HG03159 (cell line): ENCODE measurements around the gene CHAMP1.

Experiments used
- ATAC-seq: cut with Tn5 transposase; IDR thresholded peaks from one replicate; pipeline ENCODE4 v1.9.1; 2021; ENCODE audit warnings: mild to moderate bottlenecking, moderate library complexity; ENCODE audit not compliant: unreplicated experiment

The CHAMP1 gene

DNA sequence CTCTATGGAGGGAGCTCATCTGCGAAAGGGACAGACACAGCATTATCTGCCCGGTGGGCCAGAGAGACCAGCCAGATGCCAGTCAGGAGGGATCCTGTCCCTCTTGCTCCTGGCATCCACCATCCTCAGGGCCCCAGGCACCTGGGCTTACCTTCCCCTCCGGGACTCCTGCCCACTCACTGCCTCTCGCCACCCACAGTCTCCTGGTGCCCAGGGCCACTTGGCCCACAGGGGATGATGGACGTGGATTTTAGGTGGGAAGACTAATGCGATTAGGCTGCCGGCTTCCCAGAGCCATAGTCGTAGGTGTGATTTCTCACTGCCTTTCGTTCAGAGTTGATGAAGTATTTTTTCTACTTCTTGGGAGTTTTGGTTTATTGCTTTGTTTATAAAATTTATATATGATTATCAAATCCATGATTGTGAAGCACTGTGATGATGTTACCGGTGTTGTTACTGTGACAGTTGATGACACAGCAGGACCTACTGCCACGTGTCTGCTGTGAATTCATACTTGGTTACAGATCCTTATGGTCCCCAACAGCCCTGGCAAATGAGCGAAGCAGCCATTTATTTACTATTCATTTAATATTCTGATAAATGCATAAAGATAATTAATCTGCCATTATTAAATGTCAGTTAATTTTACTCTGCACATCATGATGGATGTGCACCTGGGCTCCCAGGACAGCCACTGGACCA is 14.5 kb upstream of the CHAMP1 start:
- ATAC-seq: no peak

DNA sequence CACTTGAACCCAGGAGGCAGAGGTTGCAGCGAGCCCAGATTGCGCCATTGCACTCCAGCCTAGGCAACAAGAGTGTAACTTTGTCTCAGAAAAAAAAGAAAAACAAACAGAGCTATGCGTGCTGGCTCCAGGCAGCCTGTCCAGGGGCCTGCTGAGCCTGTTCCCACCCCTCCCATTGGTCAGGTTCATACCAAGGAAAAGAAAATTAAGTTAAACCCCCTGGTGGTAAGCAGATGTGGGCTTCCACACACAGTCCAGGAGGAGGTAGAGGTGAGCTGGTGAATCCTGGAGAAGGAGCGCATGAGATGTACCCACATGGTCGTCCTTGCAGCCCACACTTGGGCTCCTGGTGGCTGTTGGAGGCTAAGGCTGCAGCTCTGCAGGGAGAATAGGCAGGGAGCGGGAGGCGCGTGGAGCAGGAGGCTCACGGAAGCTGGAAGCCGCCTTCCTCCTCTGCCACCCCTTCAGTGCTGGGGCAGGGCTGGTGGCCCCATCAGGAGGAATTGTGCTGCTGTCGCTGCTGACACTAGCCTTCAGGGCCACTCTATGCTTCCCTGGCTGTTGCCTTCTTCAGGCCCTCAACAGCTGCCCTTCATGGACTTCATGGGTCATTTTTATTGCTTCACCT is 10.5 kb upstream of the CHAMP1 start:
- ATAC-seq: no peak

DNA sequence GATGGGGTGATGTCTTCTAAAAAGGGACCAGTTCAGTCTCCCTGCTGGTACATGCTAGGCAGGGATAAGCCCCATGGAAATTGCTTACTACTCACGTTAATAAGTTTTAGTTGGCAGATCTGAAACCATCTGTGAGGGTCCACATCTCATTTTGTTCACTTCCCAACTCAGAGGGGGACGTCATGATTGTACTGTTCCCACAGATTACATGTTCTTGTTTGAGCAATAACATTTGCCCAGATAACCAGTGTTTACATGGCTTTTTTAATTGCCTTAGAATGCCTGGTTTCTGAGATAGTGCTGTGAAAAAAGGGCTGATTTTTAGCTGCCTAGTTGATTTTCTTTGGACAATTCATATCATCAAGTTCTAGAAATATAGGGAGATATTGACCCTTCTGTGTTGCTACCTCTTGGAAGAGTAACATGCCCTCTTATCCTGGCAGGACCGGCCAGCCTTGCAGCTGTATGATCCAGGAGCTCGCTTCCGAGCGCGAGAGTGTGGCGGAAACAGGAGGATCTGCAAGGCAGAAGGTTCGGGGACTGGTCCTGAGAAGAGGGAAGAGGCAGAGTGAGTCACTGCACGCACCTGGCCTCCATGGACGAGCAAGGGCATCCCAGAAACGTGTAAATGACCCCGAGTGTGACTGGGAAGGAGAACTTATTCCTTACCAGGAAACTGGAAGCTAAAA is 9.8 kb upstream of the CHAMP1 start:
- no peak for ATAC-seq

DNA sequence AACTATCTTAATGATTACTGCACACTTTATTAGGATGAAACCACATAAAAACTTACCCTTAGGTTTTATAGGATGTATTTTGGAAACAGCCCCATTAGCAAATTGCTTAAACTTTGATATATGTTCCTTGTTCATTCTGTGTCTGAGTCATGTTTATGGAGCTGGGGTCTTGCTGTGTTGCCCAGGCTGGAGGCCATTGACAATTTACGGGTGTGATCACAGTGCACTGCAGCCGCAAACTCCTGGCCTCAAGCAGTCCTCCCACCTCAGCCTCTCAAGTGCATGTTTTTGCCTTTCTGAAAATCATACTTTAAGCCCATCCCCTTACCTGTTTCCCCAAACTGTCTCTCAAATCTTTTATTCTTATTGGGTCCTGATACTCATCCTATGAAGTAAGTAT is 5.2 kb upstream of the CHAMP1 start:
- no peak for ATAC-seq

DNA sequence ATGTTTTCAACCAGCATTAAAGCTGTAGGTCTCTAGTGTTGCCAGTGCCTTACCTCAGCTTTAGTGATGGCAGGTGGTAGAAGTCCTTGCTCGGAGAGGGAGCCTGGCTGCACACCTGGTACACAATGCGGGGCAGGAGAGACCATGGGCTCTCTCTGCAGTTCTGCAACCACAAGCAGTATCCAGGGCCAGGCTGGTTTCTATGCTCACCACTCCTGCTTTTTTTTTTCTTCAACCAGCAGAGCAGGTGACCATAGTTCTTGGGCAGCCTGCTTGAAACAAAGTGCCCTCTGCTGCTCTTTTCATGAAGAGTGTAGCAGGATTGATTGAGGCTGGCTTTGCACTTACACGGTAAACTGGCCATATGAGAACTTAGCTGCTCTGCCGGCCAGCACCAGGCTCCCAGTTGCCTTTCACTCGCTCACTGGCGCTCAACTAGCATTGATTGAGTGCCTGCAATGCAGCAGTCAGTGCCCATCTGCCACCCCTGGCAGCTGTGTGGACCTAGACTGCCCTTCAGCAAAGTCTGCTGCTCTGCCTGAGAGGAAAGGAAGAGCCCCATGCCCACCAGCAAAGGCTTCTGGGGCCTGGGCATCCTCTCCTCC is 4.4 kb upstream of the CHAMP1 start:
- no peak for ATAC-seq

DNA sequence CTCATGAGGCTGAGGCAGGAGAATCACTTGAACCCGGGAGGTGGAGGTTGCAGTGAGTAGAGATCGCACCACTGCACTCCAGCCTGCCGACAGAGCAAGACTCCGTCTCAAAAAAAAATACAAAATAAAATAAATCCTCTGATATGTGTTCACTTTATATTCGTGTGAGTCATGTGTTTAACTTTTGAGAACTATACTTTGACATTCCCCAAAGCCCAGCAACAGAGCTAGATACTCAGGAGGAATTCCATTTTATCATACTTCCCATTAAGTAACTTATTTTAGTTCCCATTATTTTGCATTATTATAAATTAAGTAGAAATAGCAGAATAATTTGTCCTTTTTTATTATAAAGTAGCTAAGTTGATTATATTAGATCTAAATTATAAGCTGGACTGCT is 3.3 kb upstream of the CHAMP1 start:
- no peak for ATAC-seq

DNA sequence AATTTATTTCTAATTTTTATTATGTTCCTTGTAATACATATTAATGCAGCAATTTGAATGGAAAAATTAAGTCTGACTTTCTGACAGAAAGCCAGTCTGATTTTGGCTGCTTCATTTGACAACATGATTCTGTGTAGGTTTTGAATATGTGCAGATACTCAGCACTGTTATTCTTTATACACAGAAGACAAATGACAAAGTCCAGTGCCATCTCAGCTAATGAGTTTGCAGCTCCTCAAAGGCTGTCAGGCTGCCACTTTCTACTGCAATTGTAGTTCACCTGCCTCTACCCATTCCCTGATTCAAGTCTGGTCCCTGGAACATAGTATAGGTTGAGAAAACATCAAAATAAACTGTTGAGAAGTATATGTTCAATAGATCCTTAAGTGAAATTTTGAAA is 2.9 kb upstream of the CHAMP1 start:
- ATAC-seq: no peak

DNA sequence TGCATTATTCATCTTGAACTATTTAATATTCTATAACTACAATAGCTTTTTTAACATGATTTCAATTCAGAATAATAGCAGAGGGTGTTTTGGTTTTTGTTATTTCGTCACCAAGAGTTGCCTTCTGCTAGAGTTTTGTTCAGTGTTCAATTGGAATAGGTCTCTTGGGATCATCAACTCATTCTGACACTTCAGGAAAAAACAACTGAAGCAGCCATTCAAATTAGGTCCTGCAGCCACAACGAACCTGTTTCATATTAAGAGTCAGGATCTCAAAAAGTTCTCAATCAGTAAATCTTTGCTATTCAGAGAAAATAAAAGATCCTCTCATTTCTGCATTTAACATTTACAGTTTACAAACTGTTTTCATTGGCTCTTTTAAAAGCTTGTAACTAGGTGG is 2.4 kb upstream of the CHAMP1 start:
- no peak for ATAC-seq

DNA sequence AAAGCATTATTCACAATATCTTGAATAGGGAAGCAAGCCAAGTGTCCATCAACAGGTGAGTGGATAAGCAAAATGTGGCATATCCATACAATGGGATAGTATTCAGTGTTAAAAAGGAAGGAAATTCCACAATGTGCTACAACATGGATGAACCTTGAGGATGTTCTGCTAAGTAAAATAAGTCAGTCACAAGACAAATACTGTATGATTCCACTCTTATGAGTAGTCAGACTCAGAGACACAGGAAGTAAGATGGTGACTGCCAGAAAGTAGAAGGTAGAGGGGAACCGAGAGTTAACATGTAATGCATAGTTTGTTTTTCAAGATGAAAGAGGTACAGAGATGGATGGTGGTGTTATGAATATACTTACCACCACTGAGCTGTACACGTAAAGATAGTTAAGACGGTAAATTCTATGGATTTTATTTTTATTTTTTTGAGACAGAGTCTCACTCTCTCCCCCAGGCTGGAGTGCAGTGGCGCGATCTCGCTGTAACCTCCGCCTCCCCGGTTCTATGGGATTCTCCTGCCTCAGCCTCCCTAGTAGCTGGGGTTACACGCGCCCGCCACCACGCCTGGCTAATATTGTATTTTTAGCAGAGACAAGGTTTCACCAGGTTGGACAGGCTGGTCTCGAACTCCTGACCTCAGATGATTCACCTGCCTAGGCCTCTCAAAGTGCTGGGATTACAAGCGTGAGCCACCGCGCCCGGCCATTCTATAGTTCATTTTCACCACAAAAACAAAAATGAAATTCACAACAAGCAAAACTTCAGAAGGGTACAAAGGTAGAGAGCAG is 1.0 kb upstream of the CHAMP1 start:
- ATAC-seq: peak; percentile 51

DNA sequence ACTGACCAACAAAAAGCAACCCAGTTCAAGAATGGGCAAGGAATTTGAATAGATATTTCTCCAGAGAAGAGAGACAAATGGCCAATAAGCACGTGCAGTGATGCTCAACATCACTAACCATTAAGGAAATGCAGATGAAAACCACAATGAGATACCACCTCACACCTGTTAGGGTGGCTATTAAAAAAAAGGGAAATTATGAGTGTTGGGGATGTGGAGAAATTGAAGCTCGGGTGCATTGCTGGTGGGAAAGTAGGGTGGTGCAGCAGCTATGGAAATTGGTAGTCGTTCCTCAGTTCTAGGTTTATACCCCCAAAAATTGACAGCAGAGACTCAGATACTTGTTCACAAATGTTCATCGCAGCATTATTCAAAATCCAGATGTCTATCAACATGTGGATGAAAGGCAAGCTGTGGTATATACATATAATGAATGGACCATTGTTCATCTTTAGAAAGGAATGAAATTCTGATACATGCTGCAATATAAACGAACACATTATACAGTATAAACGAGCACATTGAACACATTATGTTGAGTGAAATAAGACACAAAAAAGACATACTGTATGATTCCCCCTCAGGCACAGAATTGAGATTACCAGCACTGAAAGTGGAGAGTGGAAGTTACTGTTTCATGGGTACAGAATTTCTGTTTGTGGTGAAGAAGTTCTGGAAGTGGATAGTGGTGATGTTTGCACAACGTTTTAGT is 927 bp downstream of the CHAMP1 start:
- peak; percentile 0 for ATAC-seq

DNA sequence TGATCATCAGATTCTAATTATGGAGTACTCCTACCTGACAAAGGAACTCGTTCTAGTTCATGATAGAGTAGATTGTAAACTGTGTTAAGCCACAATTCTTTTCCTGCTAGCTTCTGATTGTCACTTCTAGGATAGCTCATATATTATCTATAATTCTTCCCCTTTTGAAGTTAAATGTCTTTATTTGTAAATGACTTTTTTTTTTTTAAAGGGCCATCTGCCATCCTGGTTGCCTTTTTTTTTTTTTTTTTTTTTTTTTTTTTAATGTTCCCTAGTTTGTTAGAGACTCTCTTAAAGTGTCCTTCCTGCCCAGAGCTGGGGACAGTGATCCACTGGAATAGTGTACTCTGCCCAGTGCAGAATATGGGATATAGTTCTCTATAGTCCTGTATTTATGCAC is 4.3 kb downstream of the CHAMP1 start:
- no peak for ATAC-seq

DNA sequence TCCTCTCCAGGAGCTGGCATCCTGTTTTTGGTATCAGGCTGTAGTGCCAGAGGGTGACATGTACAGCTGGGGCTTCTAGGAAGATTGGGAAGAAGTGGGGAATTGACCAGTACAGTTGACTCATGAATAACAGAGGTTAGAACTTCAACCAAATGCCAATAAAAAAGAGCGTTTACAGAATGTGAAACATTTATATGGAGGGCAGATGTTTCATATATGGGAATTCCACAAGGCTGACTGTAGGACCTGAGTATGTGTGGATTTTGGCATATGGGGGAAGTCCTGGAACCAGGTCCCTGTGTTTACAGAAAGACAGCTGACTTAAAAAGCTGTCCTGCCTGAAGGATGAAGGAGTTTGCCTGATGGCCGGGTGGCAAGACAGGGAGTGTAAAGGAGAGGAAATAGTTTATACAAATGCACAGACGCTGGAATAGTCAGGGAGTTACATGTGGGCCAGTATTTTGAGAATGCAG is 5.2 kb downstream of the CHAMP1 start:
- ATAC-seq: no peak

DNA sequence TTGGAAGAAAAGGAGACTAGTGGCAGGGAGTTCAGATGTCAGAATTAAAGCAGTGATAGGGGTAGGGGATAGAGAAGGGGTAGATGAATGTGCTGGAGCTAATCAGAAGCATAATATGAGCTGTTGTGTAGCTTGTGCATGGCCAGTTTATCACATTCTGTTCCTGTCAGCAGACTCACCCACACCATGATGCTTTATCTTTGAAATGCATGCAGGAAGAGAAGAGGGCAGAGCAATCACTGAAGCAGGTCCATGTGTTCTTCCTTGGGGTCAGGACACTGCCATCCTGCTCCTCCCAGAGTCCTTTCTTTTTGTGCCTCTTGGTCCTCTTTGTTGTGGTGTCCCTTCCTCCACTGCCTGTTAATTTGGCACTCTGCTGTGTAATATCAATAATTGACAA is 5.8 kb downstream of the CHAMP1 start:
- ATAC-seq: no peak

DNA sequence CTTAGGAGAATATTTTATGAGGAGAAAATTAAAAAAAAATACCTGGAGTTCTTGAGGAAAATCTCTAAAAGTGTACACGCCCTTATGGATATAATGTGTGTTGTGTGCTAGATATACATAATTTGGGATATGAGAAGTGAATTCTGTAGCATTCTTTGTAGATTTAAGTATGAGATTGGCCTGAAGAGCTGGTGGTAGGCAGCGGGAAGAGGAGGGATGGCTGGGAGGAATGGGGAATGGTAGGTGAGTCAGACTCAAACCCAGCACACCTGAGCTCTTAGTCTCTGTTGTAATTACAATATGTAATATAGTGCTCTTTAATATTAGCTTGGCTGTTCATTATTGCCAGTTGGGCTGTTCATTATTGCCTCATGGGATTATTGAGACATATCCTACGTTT is 7.0 kb downstream of the CHAMP1 start:
- no peak for ATAC-seq

DNA sequence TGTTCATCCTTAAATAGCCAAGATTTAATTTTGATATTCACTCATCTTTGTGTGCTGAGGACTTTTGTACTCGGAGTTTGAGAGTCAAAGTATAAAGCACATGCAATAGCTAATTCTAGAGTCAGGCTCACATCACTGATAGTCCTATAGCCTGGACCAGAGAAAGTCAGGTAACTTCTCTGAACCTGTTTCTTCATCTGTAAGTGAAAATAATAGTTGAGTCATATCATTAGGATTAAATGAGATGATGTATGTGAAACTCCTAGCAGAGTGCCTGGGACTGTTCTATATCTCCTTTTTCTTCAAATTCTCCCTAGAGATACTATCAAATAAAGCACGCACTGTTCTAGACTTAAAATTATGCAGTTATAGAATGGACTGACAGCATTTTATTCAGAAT is 9.0 kb downstream of the CHAMP1 start:
- no peak for ATAC-seq

DNA sequence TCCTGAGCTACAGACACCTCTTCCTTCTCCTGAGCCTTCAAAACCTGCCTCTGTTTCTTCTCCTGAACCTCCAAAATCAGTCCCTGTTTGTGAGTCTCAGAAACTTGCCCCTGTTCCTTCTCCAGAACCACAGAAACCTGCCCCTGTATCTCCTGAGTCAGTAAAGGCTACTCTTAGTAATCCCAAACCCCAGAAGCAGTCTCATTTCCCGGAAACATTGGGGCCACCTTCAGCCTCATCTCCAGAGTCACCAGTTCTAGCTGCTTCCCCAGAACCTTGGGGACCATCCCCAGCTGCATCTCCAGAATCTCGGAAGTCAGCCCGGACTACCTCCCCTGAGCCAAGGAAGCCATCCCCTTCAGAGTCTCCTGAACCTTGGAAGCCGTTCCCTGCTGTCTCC is 10.0 kb downstream of the CHAMP1 start:
- no peak for ATAC-seq

DNA sequence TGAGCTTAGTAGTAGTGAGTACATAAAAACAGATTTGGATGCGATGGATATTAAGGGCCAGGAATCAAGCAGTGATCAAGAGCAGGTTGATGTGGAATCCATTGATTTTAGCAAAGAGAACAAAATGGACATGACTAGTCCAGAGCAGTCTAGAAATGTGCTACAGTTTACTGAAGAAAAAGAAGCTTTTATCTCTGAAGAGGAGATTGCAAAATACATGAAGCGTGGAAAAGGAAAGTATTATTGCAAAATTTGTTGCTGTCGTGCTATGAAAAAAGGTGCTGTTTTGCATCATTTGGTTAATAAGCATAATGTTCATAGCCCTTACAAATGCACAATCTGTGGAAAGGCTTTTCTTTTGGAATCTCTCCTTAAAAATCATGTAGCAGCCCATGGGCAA is 11.4 kb downstream of the CHAMP1 start:
- ATAC-seq: no peak

DNA sequence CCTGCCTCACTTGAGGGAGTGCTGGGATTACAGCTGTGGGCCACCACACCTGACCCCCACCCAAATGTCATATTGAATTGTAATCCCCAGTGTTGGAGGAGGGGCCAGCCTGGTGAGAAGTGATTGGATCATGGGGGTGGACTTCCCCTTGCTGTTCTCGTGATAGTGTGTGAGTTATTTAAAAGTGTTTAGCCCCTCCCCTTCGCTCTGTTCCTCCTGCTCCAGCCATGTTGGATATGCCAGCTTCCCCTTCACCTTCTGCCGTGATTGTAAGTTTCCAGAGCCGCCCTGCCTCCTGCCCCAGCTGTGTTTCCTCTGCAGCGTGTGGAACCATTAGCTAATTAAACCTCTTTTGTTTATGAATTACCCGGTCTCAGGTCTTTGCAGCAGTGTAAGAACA is 13.7 kb downstream of the CHAMP1 start:
- ATAC-seq: no peak

DNA sequence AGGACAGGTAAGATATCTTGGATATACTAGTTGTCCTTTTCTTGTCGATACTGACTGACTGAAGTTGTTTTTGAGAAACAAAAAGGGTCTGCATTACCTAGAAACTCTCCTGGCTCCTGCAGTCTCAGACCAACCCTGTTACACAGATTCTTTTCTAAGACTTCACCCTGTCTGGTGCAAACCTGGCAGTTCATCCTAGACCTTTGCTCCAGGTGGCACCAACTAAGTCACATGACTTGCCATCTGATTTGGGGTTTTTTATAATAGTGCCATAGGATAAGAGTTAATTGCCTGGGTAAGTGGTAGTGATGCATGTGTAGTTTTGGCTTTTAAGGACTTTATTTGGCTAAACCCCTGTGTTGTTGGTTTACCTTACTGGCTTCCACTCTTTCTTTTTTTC is 14.3 kb downstream of the CHAMP1 start:
- no peak for ATAC-seq

DNA sequence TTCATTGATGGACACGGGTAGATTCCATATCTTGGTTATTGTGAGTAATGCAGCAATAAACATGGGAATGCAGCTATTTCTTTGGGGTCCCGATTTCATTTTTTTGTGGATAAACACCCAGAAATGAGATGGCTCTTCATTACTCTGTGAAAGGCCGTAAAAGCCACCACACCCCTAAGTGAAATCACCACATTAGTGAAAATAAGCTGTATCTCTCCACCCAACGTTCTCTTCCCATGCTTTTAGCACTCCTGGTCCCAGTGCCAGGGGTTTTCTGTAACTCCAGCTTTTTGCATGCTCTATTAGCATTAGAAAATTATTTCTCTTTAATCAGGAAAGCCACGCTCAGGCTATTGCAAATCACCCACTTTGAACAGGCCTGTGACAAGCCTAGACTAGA is 15.8 kb downstream of the CHAMP1 start:
- no peak for ATAC-seq
